Hair follicular keratinocyte (primary cell): ENCODE data around the gene CBR3. TPM values are rescaled to one million over a fixed set of nuclear protein-coding genes. Genes with fewer than 3 reads are reported as not detected.

Source experiments
- total RNA-seq: library from RNA; depleted of rRNA; stranded (reverse); fragments of >200 nt; gene quantifications from 2 replicates; pipeline ENCODE4 v1.2.3, GENCODE V29; 2015

CBR3 gene
- 3.7 and 8.2 TPM in 2 replicates for total RNA-seq

GRCh38 chr21:36134803-36135390 lies at the start of gene CBR3:
CBR3 (plus strand) TSS chr21:36135079; CDS start chr21:36135193, 114 bp downstream.

DNA sequence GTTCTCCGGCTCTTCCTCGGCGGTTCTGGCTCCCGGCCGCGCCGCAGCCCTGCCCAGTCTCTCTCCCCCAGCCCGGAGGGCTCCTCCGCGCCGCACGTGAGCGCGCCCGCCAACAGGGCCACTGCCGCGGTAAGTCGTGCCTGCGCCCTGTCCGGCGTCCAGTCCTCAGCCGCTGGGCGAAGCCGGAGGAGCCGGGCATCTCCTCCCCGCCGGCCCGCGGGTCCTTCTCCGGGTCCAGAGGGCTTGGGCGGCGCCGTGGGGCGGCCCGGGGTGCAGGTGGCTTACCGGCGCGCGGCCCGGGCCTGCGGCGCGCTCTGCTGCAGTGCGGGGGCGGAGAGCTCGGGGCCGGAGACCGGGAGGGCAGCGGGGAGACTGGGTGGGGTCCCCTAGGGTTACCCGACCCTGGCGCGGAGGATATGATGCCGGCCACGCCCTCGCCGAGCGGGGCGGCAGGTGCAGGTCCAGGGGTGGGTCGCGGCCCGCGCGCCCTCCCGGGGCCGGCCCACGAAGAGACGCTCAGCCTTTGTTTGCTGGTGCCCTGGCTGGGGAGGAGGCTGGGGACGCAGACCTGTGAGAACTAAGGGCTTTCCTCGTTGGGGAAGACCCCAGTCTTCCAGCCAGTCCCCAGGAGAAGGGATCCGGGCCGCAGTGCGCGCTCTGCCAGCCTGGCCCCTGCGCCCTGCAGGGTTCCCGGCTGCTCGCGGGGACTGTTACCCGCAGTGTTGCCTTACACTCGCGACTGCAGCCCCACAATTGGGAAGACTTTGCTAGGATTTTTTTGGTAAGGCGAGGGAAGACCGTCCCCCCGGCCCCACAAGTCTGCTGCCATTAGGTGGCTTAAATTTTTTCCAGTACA lies 22.2 kb downstream of the CBR3 start, which contains the start of gene DOP1B:
TSS of gene DOP1B (plus strand) at position 10 of the 856 bp plus-strand sequence. CDS start 7,910 bp downstream, outside the sequence.

Other genes starting within 250 kb of the CBR3 start
- gene SETD4, start 74.6 kb upstream of the CBR3 start, total RNA-seq: 12.3 and 13.3 TPM in 2 replicates
- 225 and 377 TPM in 2 replicates for gene CBR1, start 65.1 kb upstream of the CBR3 start, total RNA-seq
- gene DOP1B, start 21.7 kb downstream of the CBR3 start, total RNA-seq: 5.8 and 7.0 TPM in 2 replicates
- 23.8 and 29.8 TPM in 2 replicates for gene MORC3, start 185.1 kb downstream of the CBR3 start, total RNA-seq